GM21390 (cell line): ENCODE results near the gene VTCN1.

Experiments
- ATAC-seq: cut with Tn5 transposase; IDR thresholded peaks from one replicate; pipeline ENCODE4 v1.9.1; 2021; ENCODE audit not compliant: unreplicated experiment

Gene VTCN1

DNA sequence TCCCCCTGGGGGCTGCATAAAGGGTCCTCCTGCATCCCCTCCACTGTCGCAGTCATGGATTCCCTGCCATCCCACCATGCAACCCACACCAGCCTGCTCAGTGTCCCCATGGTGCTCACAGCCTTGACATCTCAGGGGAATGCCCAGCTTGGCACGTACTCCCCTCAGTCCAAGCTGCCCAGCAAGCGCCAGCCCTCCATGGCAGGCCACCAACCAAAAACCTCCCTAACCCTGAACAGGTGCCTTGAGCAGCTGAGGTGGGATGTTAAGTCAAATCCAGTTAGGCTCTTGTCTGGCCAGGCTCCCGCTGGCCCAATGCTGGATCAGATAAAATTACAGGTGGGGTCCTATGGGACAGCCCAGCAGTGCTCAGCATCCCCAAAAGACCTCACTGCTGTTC, 341 bp downstream of the VTCN1 start:
- ATAC-seq: no peak

DNA sequence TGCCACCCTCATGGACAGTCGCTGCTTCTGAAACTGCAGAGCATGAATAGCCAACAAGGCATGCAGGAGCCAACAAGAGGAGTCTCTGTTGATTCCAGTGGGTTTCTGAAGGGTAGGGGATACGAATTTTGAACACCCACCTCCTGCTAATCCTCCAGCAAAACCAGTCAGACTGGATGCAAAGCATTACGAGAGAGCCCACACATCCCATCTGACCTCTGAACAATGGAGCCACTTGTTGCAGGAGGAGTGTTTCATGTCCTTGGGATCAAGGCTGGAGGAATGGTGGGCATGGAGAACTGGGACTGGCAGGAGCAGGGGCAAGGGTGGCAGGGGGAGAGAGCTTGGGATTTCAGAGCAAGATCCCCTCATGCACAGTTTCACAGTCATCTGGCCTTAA, 1.6 kb downstream of the VTCN1 start:
- no peak for ATAC-seq

DNA sequence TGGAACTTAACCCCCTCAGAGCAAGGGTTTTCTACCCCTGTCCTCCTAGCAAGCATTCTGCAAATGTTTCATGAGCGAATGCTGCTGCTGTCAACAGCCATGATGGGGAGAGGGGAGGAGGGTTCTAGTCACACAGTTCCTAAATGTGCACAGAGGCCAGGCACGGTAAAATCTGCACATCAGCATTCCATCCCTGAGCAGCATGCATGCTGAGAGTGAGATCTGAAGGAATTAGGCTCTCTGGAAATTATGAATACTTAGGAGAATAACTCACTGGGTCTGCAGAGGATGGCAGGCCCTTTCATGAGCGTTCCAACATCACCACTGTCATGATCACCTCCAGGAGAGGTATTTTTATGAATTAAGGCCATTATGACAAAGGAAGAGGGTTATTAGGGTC, 2.1 kb downstream of the VTCN1 start:
- ATAC-seq: no peak

DNA sequence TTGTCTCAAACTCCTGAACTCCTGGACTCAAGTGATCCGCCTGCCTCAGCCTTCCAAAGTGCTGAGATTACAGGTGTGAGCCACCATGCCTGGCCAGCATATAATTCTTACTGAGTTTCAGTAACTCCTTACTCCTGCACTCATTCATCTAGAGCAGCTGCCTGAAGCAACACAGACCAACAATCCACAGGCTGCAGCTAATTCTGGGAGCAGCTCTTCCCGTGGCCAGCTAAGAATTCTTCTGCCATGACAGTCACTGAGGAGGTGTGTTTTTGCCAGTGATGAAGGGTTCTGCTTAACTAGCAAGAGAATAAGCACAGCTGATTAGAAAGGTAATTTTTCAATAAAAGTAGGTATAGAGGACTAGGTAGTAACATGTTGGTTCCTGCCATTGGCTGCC, 5.4 kb downstream of the VTCN1 start:
- ATAC-seq: no peak

DNA sequence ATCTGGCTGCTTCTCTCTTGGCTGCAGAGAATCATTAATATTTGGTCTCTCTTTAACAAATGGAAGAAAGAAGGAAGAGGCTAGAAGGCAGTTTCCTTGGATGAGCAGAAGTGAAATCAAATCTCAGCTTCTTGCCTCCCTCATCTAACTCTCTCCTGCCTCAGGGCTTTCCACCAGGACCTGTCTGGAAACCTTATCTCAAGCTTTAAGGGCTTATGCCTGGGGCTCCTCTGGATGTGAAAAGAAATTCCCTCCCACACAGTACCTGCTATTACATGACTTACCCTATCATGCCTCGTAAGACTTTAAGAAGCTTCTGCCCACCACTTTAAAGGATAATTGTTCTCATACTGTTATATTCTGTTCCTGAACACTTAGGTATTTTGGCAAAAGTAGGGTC, 8.9 kb downstream of the VTCN1 start:
- no peak for ATAC-seq

DNA sequence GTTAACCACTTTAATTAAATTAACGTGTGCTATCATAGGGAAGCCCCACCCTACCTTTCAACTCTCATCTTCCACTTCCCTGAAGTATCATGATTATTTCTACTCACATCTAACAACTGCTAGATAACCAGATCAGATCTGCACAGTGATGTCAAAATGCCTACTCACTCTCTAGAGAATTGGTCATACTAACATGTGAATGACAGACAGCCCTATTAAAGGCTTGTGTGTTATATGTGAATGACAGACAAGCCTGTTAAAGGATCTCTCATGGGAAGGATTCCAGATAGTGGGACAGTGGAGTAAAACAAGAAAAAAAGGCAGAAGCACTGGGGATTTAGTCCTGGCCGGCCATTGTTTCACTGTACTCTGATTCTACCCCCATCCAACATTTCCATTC, 12.6 kb downstream of the VTCN1 start:
- no peak for ATAC-seq

DNA sequence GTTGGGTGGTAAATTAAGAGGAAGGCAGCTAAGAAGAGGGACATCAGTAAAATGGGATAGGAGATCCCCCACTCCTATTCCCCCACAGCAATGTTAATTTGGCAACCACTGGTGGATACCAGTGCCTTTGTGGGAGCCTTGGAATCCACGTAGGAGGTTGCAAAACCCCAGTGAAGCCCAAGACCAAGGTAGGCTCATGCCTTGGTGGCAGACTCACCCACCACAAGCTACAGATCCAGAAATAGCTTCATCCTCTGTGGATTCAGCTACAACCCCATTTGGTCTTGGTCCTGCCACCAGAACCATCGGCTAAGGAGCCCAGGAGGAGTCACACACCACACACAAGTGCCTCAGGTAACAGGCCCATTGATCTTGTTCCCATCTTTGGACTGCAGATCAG, 21.0 kb downstream of the VTCN1 start:
- no peak for ATAC-seq

DNA sequence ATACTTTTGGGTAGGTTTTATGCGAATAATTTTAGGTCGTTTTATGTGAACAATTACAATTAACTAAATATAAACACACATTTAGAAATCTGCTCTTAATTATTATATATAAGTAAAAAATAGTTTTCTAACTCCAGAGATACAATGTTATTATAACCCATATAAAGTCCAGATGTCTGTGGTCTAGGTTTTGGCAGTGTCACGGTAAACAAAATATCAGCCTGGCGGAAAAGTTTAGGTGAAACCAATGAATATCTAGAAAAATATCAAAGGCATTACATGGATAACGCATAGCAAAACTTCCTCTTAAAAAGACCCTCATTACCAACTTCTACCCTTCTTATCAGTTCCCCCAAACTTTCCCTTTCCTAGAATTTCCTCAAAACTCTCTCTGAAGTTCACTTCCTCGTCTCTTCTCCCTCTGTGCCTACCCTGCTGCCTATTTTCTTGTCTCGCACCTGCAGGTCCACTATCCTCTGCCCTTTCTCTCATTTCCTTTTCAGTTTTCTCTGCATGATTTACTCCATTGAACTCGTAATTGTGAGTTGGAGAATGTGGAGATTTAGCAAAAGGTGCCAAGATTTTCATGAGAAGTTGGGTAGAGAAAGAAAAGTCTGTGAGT, 21.8 kb downstream of the VTCN1 start:
- ATAC-seq: no peak

DNA sequence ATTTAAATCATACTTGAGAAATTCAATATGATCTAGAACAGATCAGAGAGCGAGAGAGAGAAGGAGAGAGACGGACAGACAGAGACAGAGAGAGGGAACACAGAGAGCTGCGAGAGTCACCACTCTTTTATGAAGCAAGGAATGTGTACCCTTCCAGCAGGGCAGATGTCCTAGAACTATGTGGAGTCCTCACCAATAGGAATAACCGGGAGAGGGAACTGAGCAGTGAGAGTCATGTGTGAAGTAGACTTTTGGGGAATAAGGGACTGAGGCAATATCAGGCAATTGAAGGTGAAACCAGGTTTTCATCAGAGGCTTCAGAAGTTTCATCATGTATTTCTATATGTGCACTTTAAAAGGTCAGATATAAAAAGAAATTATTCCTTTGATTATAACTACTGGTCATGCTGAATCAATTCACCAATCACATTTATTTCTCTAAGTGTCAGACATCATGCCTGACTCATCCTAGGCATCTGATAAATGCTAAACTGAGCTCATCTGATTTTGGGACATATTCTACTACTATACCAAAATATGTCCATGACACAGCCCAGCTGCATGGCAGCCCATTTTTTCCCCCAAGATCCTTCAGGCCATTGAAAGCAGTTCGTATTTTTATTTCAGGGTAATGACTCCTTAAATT, 22.4 kb downstream of the VTCN1 start:
- no peak for ATAC-seq

DNA sequence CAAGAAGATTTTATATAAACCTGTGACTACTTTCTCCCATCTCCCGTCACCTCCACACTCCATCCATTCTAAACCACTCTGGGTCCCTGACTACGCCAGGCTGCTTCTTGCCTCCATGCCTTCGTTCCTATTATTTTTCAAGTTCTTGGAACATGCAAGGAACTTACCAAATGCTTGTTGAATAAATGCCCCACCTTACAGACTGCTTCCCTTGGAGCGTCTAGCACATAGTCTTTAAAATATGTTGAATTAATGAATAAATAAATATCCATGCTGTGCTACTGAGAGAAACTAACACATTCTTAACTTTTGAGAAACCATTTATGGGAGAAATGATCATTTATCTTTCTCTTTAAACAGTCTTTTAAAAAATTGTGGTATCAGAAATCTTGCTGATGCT, 27.6 kb downstream of the VTCN1 start:
- ATAC-seq: no peak

DNA sequence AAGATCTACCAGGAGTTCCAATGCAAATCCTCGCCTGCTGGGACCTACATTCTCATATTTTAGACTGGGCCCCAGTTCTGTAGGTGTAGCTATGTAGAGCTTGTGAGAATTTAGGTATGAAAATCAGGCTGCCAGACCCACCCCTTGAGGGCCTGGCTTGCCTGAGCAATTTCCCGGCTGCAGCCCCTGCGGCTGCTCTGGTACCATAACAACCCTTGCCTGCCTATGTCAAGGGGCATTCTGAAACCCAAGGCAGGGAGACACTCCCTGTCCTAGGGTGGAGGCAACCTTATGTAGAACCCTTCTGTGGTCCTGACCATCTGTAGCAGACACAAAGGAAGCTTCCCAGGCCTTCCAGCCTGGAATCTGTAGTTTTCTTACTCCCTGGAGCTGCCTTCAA, 28.4 kb downstream of the VTCN1 start:
- no peak for ATAC-seq

DNA sequence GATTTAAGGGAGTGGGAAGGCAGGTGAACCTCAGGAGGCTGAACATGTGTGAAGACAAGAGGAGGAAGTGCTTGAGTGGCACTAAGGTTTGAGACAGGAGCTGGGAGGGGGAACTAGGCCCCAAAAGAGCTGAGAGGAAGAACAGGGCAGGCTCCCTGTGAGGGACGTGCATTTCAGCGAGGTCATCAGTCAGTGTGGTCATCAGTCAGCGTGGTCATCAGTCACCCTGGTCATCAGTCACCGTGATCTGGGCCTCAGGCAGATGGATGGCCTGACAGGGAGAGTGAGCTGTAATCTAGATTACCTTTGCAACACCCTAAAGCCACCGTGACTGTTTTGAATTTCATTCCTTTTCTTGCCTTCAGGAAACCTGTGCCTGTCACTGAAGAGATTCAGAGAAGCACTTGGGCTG, 29.1 kb downstream of the VTCN1 start:
- ATAC-seq: no peak

DNA sequence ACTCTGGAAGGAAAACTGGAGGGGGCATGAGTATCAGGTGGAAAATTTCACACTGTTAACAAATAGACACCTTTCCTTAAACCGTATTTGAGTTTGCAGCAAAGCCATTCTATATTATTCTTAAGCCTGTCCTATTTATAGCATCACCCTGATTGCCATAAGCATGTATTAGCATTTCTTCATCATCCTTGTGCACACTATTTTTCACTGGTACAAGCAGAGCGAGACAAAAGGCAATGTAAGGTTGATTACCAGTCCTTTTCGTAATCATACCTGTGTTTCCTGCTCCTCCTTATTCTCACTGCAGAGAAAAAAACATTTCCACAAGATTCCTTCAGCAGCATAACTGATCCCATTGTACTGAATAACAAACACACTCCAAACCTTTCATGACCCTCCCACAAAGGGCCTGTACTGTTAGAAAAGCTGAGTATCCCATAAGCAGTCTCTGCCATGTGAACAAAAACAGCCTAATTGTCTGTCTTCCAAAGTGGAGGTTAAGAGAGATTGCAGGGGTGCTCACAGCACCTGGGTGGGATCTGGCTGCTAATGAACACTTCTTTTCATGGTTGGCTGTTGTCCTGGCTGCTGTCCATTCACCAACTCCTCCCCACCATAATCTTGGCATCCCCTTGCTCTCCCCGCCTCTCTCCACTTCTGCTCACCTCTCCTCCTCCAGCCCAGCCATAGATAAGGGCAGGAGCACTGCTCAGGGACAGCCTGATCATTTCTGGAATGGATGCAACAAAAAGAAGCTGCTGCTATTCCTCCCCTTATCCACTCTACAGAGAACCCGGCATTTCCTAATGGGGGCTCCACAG, 30.4 kb downstream of the VTCN1 start:
- no peak for ATAC-seq

DNA sequence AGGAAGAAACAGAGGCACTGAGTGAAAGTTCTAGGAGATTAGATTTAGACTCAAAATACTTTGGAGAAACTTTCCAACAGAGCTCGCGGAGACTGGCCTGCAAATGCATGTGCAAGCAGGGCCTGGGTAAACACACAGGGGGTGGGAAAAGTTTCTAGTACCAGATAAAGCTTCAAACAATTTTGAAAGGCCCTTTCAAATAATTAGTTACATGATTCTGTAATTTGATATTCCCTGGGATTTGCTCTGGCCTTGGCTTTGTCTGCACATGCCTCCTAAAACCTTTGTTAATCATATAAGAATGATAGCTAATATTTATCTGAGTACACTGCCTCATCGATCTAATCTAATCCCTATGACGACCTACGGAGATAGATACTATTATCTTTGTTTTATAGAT, 31.3 kb downstream of the VTCN1 start:
- no peak for ATAC-seq

DNA sequence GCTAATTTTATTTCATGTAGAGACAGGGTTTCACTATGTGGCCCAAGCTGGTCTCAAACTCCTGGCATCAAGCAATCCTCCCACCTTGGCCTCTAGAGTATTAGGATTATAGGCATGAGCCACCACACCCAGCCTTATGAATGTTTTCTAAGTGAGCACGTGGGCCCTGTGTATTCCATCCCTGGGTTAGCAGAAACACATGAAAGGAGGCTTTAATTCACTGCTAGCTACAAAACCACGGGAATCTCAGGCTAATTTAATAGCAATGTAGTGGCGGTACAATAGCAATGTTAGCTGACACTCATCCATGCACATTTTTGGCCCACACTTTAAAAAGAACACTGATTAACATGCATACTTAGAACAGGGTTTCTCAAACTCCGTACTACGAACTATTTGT, 32.0 kb downstream of the VTCN1 start:
- no peak for ATAC-seq

DNA sequence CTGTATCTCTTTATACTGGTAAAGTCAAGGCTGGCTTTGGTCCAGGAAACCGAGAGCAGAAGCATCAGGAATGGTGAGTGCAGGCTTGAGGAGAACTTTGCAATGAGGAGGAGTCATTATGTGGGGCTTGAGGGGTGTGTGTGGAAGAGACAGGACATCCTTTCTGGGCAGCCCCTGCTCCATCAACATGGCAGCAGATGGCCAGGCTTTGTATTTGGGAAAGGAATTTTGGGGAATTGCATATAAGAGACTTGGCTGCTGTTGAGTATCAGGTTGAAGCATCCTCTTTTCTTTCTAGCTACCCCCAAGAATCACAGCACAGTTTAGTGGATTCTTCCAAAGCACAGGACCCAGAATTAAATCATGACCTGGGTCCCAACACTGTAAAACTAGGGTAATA, 33.4 kb downstream of the VTCN1 start:
- ATAC-seq: no peak

DNA sequence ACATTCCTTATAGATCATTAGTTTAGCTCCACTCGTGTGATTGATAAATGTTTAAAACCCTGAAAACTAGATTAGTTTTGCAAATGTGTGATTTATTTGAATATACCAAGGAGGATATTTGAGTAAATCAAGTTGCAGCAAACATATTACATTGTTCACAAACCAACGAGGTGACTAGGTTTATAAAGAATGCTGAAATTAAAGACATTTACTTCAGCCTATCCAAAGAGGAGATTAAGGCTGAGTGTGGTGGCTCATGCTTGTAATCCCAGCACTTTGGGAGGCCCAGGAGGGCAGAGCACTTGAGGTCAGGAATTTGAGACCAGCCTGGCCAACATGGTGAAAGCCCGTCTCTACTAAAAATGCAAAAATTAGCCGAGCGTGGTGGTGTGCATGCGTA, 34.1 kb downstream of the VTCN1 start:
- no peak for ATAC-seq

DNA sequence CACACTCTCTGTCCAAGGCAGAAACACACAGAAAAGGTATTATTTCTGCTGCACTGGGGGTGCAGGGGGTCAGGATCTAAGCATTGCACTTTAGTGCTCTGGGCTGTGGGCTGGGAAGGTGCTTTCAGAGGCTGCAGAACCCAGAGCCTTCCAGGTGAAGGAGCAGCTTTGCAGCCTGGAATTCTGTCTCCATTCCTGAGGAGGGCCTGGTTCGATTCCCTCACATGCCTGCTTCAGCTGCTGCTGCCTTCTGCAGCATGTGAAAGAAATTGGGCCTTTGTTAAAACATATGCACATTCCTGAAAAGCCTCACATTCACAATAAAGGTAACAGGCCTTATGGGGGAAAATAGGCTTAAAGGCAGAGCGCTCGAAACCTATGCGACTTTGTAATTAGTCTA, 35.9 kb downstream of the VTCN1 start:
- ATAC-seq: no peak

DNA sequence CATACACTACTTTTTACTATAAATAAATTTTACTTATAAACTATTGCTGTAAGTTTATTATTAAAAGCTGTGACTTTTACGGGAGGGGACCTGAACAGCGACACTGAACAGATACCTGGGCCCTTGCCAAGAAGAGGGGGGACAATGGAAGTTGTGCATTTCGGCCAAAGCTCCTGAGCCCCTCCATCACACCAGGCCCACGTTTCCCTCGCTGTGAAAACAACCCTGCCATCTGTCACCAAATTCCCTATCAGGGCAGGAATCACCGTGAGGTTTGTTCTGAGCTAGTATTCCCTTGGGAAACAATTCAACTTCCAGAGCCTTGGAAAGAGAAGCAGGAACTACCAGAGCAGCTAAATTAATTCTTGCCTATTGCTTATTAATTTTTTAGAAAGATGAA, 37.0 kb downstream of the VTCN1 start:
- ATAC-seq: no peak

DNA sequence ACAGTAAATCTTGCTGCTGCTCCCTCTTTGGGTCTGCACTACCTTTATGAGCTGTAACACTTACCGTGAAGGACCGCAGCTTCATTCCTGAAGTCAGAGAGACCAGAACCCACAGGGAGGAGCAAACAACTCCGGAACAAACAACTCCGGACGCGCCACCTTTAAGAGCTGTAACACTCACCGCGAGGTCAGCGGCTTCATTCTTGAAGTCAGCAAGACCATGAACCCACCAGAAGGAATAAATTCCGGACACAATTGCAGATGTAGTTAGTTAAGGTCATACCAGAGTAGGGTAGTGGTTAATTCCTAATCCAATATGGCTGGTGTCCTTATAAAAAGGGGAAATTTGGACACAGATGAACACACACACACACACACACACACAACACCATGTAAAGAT, 37.7 kb downstream of the VTCN1 start:
- ATAC-seq: no peak

DNA sequence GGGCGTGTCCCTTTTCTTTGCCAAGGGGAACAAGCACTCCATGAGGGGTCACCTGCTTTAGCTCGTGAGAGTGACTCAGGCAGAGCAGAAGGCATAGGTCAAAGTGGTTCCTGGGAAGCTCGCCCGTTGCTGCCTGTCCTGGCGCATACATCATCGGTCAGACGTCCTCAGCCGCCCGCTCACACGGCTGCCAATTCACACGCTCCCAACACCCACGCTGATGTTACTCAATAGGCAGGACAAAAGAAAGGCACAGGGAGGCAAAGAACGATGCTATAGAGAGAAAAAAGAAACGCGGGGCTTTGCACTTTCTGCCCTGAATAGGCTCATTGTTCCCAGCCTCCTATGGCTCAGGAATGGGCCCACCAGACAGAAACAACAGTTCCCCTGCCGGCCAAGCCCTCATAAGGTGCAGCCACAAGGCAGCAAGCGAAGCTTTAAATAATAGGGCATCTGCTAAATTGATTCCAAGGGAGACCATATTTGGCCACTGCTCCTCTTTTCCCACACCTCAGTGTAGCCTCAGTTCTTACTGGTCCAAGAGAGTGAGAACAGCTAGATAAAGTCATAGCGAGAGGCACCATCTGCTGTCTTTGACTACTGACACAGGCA, 38.7 kb downstream of the VTCN1 start:
- no peak for ATAC-seq
